K562 (cell line): ENCODE measurements around the gene CYLD. TPM values are rescaled to one million over a fixed set of nuclear protein-coding genes. Genes with fewer than 3 reads are reported as not detected.

Source experiments
- ATAC-seq: fragments of 200-7000 bp; cut with Tn5 transposase; 3 replicates; pipeline ENCODE4 v1.9.1; 2020; ENCODE audit warnings: moderate library complexity
- BruUV-seq: library from RNA; stranded (reverse); fragments of 400-500 nt; replicated peaks from 2 replicates; lab custom pipeline; 2021; lab: Mats Ljungman, UMichigan
- CTCF ChIA-PET: fragments of 300-600 bp; formaldehyde crosslinking; extraction: SDS; loops from one replicate; lab custom pipeline; 2021; ENCODE audit warnings: low intra/inter-chr PET ratio; lab: Yijun Ruan, JAX
- POLR2A ChIA-PET: fragments of 300-600, 350-650 bp; sonication (Branson Sonifier 250); formaldehyde crosslinking; extraction: SDS; loops from one replicate; lab custom pipeline; 2021; ENCODE audit warnings: antibody characterized with exemption, inconsistent platforms; lab: Yijun Ruan, JAX
- DNase-seq, 4 experiments: peaks; one replicate each; pipeline versions ENCODE4 v3.0.0 to v3.0.0-alpha.2; 2011 to 2018; ENCODE audit warnings: low spot score in 3 of 4, mixed read lengths in 3 of 4; ENCODE audit errors: extremely low read depth in 1 of 4
- FAIRE-seq: peaks from 2 replicates; lab custom pipeline; 2011; peaks lifted over from hg19 to GRCh38; lab: Jason Lieb, UNC
- H2AFZ ChIP-seq: 2 replicates; pipeline ENCODE4 v1.6.0; 2011; ENCODE audit warnings: low read depth, low read length, control low read depth, inconsistent platforms
- H3K27ac ChIP-seq: fragments of 200-600 bp; 3 replicates; pipeline ENCODE4 v1.8.0; 2011; ENCODE audit warnings: low read depth, mild to moderate bottlenecking, control low read depth, inconsistent platforms, low read length, moderate library complexity, mixed read lengths; ENCODE audit errors: extremely low read depth
- H3K27me3 ChIP-seq, 2 experiments: fragments of 300-600 bp in 1 of 2; 2 replicates in 1 of 2; 3 replicates in 1 of 2; pipeline versions ENCODE4 v1.6.0 to v1.8.0; 2011; ENCODE audit warnings: inconsistent platforms in 2 of 2, low read length in 2 of 2, mild to moderate bottlenecking in 1 of 2, mixed read lengths in 1 of 2, moderate library complexity in 1 of 2; ENCODE audit not compliant: control insufficient read depth in 2 of 2, insufficient read depth in 2 of 2
- H3K36me3 ChIP-seq: fragments of 300-600 bp; 3 replicates; pipeline ENCODE4 v1.8.0; 2011; ENCODE audit warnings: mild to moderate bottlenecking, low read length, inconsistent platforms; ENCODE audit not compliant: control insufficient read depth, insufficient read depth
- H3K4me1 ChIP-seq, 2 experiments: fragments of 200-600 bp in 1 of 2; replicated peaks in 1 of 2; 2 replicates in 1 of 2; 3 replicates in 1 of 2; pipeline versions ENCODE4 v1.5.1 to v1.8.0; 2011; ENCODE audit warnings: inconsistent platforms in 2 of 2, low read length in 2 of 2, mild to moderate bottlenecking in 1 of 2, mixed read lengths in 1 of 2, moderate library complexity in 1 of 2; ENCODE audit not compliant: control insufficient read depth in 2 of 2, insufficient read depth in 2 of 2
- H3K4me2 ChIP-seq: 2 replicates; pipeline ENCODE4 v1.6.1; 2011; ENCODE audit warnings: low read length, control low read depth, inconsistent platforms, mixed read lengths; ENCODE audit not compliant: insufficient read depth
- H3K4me3 ChIP-seq: fragments of 200-600 bp; sonication (generic), shearing (Covaris generic); 2 replicates; pipeline ENCODE4 v1.5.1; 2016; ENCODE audit warnings: control low read depth, inconsistent platforms
- H3K79me2 ChIP-seq: fragments of 200-600 bp; 3 replicates; pipeline ENCODE4 v1.8.0; 2011; ENCODE audit warnings: low read length, inconsistent platforms; ENCODE audit not compliant: control insufficient read depth, insufficient read depth
- H3K9ac ChIP-seq, 2 experiments: 2 replicates each; pipeline versions ENCODE4 v1.6.0 to v1.6.1; 2011; ENCODE audit warnings: low read depth in 2 of 2, low read length in 2 of 2, control low read depth in 1 of 2, inconsistent platforms in 1 of 2, mild to moderate bottlenecking in 1 of 2, mixed read lengths in 1 of 2; ENCODE audit not compliant: insufficient read depth in 1 of 2
- H3K9me1 ChIP-seq: one replicate; pipeline ENCODE4 v1.6.0; 2011; ENCODE audit warnings: inconsistent platforms, mild to moderate bottlenecking, low read length, moderate library complexity; ENCODE audit not compliant: control insufficient read depth, insufficient read depth
- H3K9me3 ChIP-seq: replicated peaks from 2 replicates; pipeline ENCODE4 v1.5.1; 2011; ENCODE audit warnings: low read depth, low read length, inconsistent platforms; ENCODE audit not compliant: control insufficient read depth, insufficient read depth
- H4K20me1 ChIP-seq: replicated peaks from 2 replicates; pipeline ENCODE4 v1.6.1; 2011; ENCODE audit warnings: low read length, inconsistent platforms, mixed read lengths; ENCODE audit not compliant: control insufficient read depth, insufficient read depth
- CHD2 ChIP-seq: IDR thresholded peaks from 2 replicates; pipeline ENCODE4 v1.6.1; 2011; ENCODE audit warnings: low read depth, low read length
- ESRRA ChIP-seq: fragments of 450-650 bp; IDR thresholded peaks from 2 replicates; pipeline ENCODE4 v1.6.1; 2014; ENCODE audit warnings: low read depth, mild to moderate bottlenecking, moderate library complexity, borderline replicate concordance
- NCOA6 ChIP-seq: fragments of 450-650 bp; IDR thresholded peaks from 2 replicates; pipeline ENCODE4 v1.6.1; 2017; ENCODE audit warnings: mild to moderate bottlenecking
- NRF1 ChIP-seq, 2 experiments: fragments of 450-650 bp; IDR thresholded peaks in 1 of 2; conservative IDR thresholded peaks in 1 of 2; 2 replicates each; pipeline ENCODE4 v1.6.1; 2014; ENCODE audit warnings: mild to moderate bottlenecking in 2 of 2
- RAD21 ChIP-seq, 2 experiments: fragments of 250-450 bp in 1 of 2; fragments of 450-650 bp in 1 of 2; sonication (Bioruptor Pico) in 1 of 2; formaldehyde crosslinking in 1 of 2; IDR thresholded peaks in 1 of 2; conservative IDR thresholded peaks in 1 of 2; 2 replicates each; pipeline versions ENCODE4 v1.4.0 to v1.8.0; 2020 to 2022; ENCODE audit warnings: mild to moderate bottlenecking in 2 of 2, moderate library complexity in 1 of 2
- RCOR1 ChIP-seq, 2 experiments: IDR thresholded peaks; 2 replicates each; pipeline ENCODE4 v1.6.1; 2012; ENCODE audit warnings: low read depth in 2 of 2, low read length in 2 of 2, borderline replicate concordance in 1 of 2, improper control_type of control experiment in 1 of 2
- RFX5 ChIP-seq: IDR thresholded peaks from 2 replicates; pipeline ENCODE4 v1.6.1; 2011; ENCODE audit warnings: low read depth, mild to moderate bottlenecking, improper control_type of control experiment, low read length
- SP1 ChIP-seq: sonication (generic); formaldehyde crosslinking; IDR thresholded peaks from 2 replicates; pipeline ENCODE4 v1.8.1; 2022; ENCODE audit warnings: mild to moderate bottlenecking, missing genetic modification reagents
- TCF7 ChIP-seq: sonication (generic); IDR thresholded peaks from 2 replicates; pipeline ENCODE4 v1.6.1; 2016; ENCODE audit warnings: antibody characterized with exemption, borderline replicate concordance
- ZNF133 ChIP-seq: fragments of 250-450 bp; sonication (Bioruptor Pico); IDR thresholded peaks from 2 replicates; pipeline ENCODE4 v1.4.0; 2020; ENCODE audit warnings: mild to moderate bottlenecking
- ZNF24 ChIP-seq: fragments of 450-650 bp; IDR thresholded peaks from 2 replicates; pipeline ENCODE4 v1.6.1; 2016
- whole genome bisulfite sequencing: fragments of 100-300 bp; shearing (Covaris generic); methylation state at CpG from one replicate; pipeline ENCODE4 v1.1.6; 2016; ENCODE audit warnings: low coverage, mixed read lengths; ENCODE audit not compliant: insufficient coverage; ENCODE audit errors: missing lambda C conversion rate; 5-methylcytosine and 5-hydroxymethylcytosine counted together
- in situ Hi-C: fragments of 300-500 bp; cut with MboI; formaldehyde crosslinking; loops from 4 replicates; pipeline ENCODE4 v1.15.0; 2018; ENCODE audit warnings: inconsistent platforms, mixed read lengths
- intact Hi-C: fragments of 100-400 bp; cut with micrococcal nuclease; formaldehyde crosslinking; loops from 2 replicates; pipeline ENCODE4 v1.14.2; 2022
- polyA plus RNA-seq, 8 experiments: library from polyadenylated mRNA; depleted of rRNA in 4 of 8; stranded (reverse) in 5 of 8; unstranded in 3 of 8; fragments of >200 nt; fragmentation: Nextera tagmentation in 2 of 8; fragmentation: Illumina TruSeq in 1 of 8; extraction: Ambion mirVana in 2 of 8; extraction: Trizol in 1 of 8; gene quantifications; 2 replicates each; pipeline versions ENCODE4 v1.2.1 to v1.2.3, GENCODE V29; 2011 to 2014; ENCODE audit warnings: inconsistent platforms in 1 of 8, missing spikeins in 1 of 8
- total RNA-seq, 7 experiments: library from RNA; depleted of rRNA in 6 of 7; stranded (reverse); fragments of >200 nt in 6 of 7; fragmentation: Illumina TruSeq in 2 of 7; extraction: Trizol in 2 of 7; gene quantifications; 2 replicates each; pipeline versions ENCODE4 v1.2.1 to v1.2.3, GENCODE V29; 2011 to 2021; ENCODE audit warnings: low replicate concordance in 1 of 7
- TF ChIP-seq, protein P1 (sequence below), 2 experiments: fragments of 450-650 bp; formaldehyde crosslinking in 1 of 2; IDR thresholded peaks; 2 replicates each; pipeline versions ENCODE4 v1.4.0 to v1.6.1; 2014 to 2020; ENCODE audit warnings: mild to moderate bottlenecking in 2 of 2, borderline replicate concordance in 1 of 2, low read depth in 1 of 2

Gene CYLD
- total and polyA plus RNA-seq, 9 of the 15 experiments (the other 6 are each of a cell fraction or from before 2014, with no cell fraction given): 3.4 to 7.4 (median 5.3) TPM

- ATAC-seq (peak; percentile 95), FAIRE-seq (peak; percentile 94), DNase-seq (peak; percentile 75 to 81 (median 78))
- no peaks in the 10 kb centered on the region; the same call in 1 of the 2 replicates for H4K20me1 ChIP-seq
- no peaks in the 10 kb centered on the region for H3K4me1 ChIP-seq
- H3K9ac ChIP-seq: no peak overlapping the region
- H3K79me2 ChIP-seq: no peaks in the 10 kb centered on the region
- intact Hi-C loops: loop anchor here (1.0 to 5.0 kb wide), 3 partner anchors 135 to 594 kb away; no protein-coding TSS in a partner anchor
- in situ Hi-C loops: loop anchor here (5.0 kb wide), 1 partner anchor 139 kb away; no protein-coding TSS in a partner anchor
- no peaks in the 10 kb centered on the region for H3K36me3 ChIP-seq
- H3K9me3 ChIP-seq: no peaks in the 10 kb centered on the region
- H3K4me2 ChIP-seq: peak overlapping the region; percentile 75
- POLR2A ChIA-PET: interaction anchor here (0.6 kb wide), 2 partner anchors 35 to 158 kb away, joined by 3 read pairs; no protein-coding TSS in a partner anchor
- H2AFZ ChIP-seq: peak overlapping the region; percentile 82
- 5% methylated on average over 26 of the region's 26 CpGs for WGBS
- no peaks in the 10 kb centered on the region for H3K9me1 ChIP-seq
- no peak overlapping the region for H3K4me3 ChIP-seq
- no peak overlapping the region for H3K27ac ChIP-seq
- CTCF ChIA-PET: interaction anchor here (0.6 to 4.1 kb wide), 9 partner anchors 111 to 928 kb away, joined by 3 to 32 read pairs (median 4); partner anchors contain the start of gene BRD7
- peaks cover 2 to 18% of the 10 kb centered on the region in 2 experiments; a peak in 2 of 5 replicates for H3K27me3 ChIP-seq
- BruUV-seq: no TSS peak
- peak; percentile 58; the same call in 1 of the 2 replicates for TF ChIP-seq ESRRA
- TF ChIP-seq RFX5: no peak
- TF ChIP-seq, protein P1, sequence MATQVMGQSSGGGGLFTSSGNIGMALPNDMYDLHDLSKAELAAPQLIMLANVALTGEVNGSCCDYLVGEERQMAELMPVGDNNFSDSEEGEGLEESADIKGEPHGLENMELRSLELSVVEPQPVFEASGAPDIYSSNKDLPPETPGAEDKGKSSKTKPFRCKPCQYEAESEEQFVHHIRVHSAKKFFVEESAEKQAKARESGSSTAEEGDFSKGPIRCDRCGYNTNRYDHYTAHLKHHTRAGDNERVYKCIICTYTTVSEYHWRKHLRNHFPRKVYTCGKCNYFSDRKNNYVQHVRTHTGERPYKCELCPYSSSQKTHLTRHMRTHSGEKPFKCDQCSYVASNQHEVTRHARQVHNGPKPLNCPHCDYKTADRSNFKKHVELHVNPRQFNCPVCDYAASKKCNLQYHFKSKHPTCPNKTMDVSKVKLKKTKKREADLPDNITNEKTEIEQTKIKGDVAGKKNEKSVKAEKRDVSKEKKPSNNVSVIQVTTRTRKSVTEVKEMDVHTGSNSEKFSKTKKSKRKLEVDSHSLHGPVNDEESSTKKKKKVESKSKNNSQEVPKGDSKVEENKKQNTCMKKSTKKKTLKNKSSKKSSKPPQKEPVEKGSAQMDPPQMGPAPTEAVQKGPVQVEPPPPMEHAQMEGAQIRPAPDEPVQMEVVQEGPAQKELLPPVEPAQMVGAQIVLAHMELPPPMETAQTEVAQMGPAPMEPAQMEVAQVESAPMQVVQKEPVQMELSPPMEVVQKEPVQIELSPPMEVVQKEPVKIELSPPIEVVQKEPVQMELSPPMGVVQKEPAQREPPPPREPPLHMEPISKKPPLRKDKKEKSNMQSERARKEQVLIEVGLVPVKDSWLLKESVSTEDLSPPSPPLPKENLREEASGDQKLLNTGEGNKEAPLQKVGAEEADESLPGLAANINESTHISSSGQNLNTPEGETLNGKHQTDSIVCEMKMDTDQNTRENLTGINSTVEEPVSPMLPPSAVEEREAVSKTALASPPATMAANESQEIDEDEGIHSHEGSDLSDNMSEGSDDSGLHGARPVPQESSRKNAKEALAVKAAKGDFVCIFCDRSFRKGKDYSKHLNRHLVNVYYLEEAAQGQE (IDR thresholded peaks at IDR 0.05; ENCODE audit: borderline replicate concordance): peak; percentile 71
- TF ChIP-seq, protein P1 (CRISPR knock-in tag; IDR thresholded peaks at IDR 0.05; ENCODE audit: low read depth): no peak
- TF ChIP-seq RCOR1 (IDR thresholded peaks at IDR 0.05; ENCODE audit: borderline replicate concordance in 1 of 2, low read depth in 2 of 2, low read length in 2 of 2): 0 out of 4 replicates have a peak, but pooled peaks of 1 of the 2 experiments have one; percentile 32
- TF ChIP-seq NCOA6: no peak
- TF ChIP-seq CHD2: no peak
- no peak for TF ChIP-seq TCF7
- 0 out of 4 replicates have a peak, but pooled peaks of 1 of the 2 experiments have one; percentile 18 for TF ChIP-seq NRF1 (conservative IDR thresholded peaks at IDR 0.05 in 1 of 2, IDR thresholded peaks at IDR 0.05 in 1 of 2)
- TF ChIP-seq SP1 (CRISPR knock-in tag): 0 out of 2 replicates have a peak, but pooled peaks have one; percentile 43
- no peak for TF ChIP-seq ZNF133
- TF ChIP-seq ZNF24: peak; percentile 94
- TF ChIP-seq RAD21 (CRISPR knock-in tag; conservative IDR thresholded peaks at IDR 0.05 in 1 of 2, IDR thresholded peaks at IDR 0.05 in 1 of 2): peak; percentile 72 to 85
These were observed 64.5 kb downstream of the CYLD start for GRCh38 chr16:50806099-50807062.
